Measurements from ENCODE around the gene ZIC1. TPM values are rescaled to one million over a fixed set of nuclear protein-coding genes. Genes with fewer than 3 reads are reported as not detected.

Gene ZIC1
- total and polyA plus RNA-seq, 9 of the 15 experiments (the other 6 are each of a cell fraction or from before 2014, with no cell fraction given): 0.21 to 0.42 TPM; not detected in 7

DNA sequence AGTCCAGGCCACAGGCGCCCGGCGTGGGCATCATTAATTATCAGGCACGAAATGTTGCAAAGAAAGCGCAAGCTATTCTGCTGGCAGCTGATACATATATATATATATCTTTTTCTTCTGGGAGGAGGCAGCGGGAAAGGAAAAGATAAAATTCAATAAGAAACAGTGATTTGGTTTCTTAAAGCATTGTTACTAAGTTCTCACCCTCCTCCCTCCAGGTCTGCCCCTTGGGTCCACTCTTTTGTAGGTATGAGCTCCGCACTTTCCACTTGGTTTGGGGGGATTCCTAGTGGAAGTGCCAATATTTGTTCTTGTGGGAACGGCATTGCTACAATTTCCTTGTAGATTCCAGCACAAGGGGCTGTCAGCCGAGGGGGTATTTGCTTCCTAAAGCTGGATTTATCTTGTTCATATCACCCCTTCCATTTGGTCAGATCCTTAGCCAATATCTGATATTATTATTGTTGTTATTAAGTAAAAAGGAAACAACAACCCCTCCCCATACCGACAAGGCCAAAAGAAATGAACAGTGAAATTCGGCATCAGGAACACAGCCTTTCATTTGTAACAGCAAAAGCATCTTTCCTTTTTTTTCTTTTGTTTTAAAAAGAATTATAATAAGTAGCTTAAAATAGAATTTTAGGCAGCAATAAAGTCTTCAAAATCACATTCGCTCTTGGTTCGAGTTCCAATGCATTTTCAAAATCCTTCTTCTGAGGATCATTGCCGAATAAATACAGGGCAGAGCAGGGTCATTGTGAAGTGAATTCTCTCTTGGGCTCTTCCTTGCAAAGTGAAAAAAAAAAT lies 15.6 kb downstream of the ZIC1 start (continued):
- TF ChIP-seq, protein P1, sequence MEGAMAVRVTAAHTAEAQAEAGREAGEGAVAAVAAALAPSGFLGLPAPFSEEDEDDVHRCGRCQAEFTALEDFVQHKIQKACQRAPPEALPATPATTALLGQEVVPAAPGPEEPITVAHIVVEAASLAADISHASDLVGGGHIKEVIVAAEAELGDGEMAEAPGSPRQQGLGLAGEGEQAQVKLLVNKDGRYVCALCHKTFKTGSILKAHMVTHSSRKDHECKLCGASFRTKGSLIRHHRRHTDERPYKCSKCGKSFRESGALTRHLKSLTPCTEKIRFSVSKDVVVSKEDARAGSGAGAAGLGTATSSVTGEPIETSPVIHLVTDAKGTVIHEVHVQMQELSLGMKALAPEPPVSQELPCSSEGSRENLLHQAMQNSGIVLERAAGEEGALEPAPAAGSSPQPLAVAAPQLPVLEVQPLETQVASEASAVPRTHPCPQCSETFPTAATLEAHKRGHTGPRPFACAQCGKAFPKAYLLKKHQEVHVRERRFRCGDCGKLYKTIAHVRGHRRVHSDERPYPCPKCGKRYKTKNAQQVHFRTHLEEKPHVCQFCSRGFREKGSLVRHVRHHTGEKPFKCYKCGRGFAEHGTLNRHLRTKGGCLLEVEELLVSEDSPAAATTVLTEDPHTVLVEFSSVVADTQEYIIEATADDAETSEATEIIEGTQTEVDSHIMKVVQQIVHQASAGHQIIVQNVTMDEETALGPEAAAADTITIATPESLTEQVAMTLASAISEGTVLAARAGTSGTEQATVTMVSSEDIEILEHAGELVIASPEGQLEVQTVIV (CRISPR knock-in tag; IDR thresholded peaks at IDR 0.05; ENCODE audit: borderline replicate concordance): no peak
- TF ChIP-seq, protein P2, sequence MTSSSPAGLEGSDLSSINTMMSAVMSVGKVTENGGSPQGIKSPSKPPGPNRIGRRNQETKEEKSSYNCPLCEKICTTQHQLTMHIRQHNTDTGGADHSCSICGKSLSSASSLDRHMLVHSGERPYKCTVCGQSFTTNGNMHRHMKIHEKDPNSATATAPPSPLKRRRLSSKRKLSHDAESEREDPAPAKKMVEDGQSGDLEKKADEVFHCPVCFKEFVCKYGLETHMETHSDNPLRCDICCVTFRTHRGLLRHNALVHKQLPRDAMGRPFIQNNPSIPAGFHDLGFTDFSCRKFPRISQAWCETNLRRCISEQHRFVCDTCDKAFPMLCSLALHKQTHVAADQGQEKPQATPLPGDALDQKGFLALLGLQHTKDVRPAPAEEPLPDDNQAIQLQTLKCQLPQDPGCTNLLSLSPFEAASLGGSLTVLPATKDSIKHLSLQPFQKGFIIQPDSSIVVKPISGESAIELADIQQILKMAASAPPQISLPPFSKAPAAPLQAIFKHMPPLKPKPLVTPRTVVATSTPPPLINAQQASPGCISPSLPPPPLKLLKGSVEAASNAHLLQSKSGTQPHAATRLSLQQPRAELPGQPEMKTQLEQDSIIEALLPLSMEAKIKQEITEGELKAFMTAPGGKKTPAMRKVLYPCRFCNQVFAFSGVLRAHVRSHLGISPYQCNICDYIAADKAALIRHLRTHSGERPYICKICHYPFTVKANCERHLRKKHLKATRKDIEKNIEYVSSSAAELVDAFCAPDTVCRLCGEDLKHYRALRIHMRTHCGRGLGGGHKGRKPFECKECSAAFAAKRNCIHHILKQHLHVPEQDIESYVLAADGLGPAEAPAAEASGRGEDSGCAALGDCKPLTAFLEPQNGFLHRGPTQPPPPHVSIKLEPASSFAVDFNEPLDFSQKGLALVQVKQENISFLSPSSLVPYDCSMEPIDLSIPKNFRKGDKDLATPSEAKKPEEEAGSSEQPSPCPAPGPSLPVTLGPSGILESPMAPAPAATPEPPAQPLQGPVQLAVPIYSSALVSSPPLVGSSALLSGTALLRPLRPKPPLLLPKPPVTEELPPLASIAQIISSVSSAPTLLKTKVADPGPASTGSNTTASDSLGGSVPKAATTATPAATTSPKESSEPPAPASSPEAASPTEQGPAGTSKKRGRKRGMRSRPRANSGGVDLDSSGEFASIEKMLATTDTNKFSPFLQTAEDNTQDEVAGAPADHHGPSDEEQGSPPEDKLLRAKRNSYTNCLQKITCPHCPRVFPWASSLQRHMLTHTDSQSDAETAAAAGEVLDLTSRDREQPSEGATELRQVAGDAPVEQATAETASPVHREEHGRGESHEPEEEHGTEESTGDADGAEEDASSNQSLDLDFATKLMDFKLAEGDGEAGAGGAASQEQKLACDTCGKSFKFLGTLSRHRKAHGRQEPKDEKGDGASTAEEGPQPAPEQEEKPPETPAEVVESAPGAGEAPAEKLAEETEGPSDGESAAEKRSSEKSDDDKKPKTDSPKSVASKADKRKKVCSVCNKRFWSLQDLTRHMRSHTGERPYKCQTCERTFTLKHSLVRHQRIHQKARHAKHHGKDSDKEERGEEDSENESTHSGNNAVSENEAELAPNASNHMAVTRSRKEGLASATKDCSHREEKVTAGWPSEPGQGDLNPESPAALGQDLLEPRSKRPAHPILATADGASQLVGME (CRISPR knock-in tag; IDR thresholded peaks at IDR 0.05): no peak
- no peak for TF ChIP-seq SIRT6 (IDR thresholded peaks at IDR 0.05; ENCODE audit: low read depth, low read length)
- TF ChIP-seq ETV5 (CRISPR knock-in tag; IDR thresholded peaks at IDR 0.05; ENCODE audit: low read depth): no peak
- TF ChIP-seq HDAC6 (IDR thresholded peaks at IDR 0.05; ENCODE audit: low read depth, low read length): no peak
